GM12878 (cell line): ENCODE results near the gene ASF1B. TPM values are rescaled to one million over a fixed set of nuclear protein-coding genes. Genes with fewer than 3 reads are reported as not detected.

ENCODE experiments used
- ATAC-seq: fragments of 200-7000 bp; cut with Tn5 transposase; 3 replicates; pipeline ENCODE4 v1.9.1; 2020; ENCODE audit warnings: mild to moderate bottlenecking, moderate library complexity
- BruUV-seq: library from RNA; stranded (reverse); fragments of 400-500 nt; replicated peaks from 2 replicates; lab custom pipeline; 2021; lab: Mats Ljungman, UMichigan
- CTCF ChIA-PET: fragments of 300-600 bp; sonication (Branson Sonifier 250); formaldehyde crosslinking; extraction: SDS; loops from one replicate; lab custom pipeline; 2021; ENCODE audit warnings: inconsistent platforms; lab: Yijun Ruan, JAX
- POLR2A ChIA-PET: fragments of 350-600 bp; formaldehyde crosslinking; extraction: SDS; loops from one replicate; lab custom pipeline; 2021; ENCODE audit warnings: inconsistent platforms; lab: Charles Lee
- RAD21 ChIA-PET: fragments of 300-600 bp; sonication (Branson Sonifier 250); formaldehyde crosslinking; loops from one replicate; lab custom pipeline; 2023; ENCODE audit warnings: antibody characterized with exemption; ENCODE audit not compliant: unreplicated experiment; lab: Charles Lee
- SMC1A ChIA-PET: fragments of 300-600 bp; sonication (Branson Sonifier 250); formaldehyde crosslinking; loops from one replicate; lab custom pipeline; 2023; ENCODE audit not compliant: unreplicated experiment, uncharacterized antibody; lab: Charles Lee
- DNase-seq: peaks from one replicate; pipeline ENCODE4 v3.0.0-alpha.2; 2011; ENCODE audit warnings: low read depth, low spot score
- FAIRE-seq: peaks from 3 replicates; lab custom pipeline; 2011; peaks lifted over from hg19 to GRCh38; lab: Jason Lieb, UNC
- H2AFZ ChIP-seq: 2 replicates; pipeline ENCODE4 v1.6.0; 2011; ENCODE audit warnings: low read depth, low read length, control low read depth; ENCODE audit not compliant: control insufficient read depth
- H3K27ac ChIP-seq: 2 replicates; pipeline ENCODE4 v1.5.1; 2011; ENCODE audit warnings: control low read depth; ENCODE audit not compliant: control insufficient read depth, insufficient read depth
- H3K27me3 ChIP-seq, 2 experiments: replicated peaks in 1 of 2; 2 replicates each; pipeline versions ENCODE4 v1.6.0 to v1.6.1; 2011; ENCODE audit warnings: low read length in 1 of 2; ENCODE audit not compliant: control insufficient read depth in 2 of 2, insufficient read depth in 2 of 2
- H3K36me3 ChIP-seq, 2 experiments: 2 replicates each; pipeline ENCODE4 v1.5.1; 2011; ENCODE audit warnings: low read length in 1 of 2; ENCODE audit not compliant: control insufficient read depth in 2 of 2, insufficient read depth in 2 of 2
- H3K4me1 ChIP-seq: 2 replicates; pipeline ENCODE4 v1.6.1; 2011; ENCODE audit warnings: mild to moderate bottlenecking, low read length, moderate library complexity, mixed read lengths; ENCODE audit not compliant: control insufficient read depth, insufficient read depth
- H3K4me2 ChIP-seq: 2 replicates; pipeline ENCODE4 v1.6.0; 2011; ENCODE audit warnings: control low read depth; ENCODE audit not compliant: control insufficient read depth, insufficient read depth
- H3K4me3 ChIP-seq: fragments of 200-600 bp; sonication (generic); 2 replicates; pipeline ENCODE4 v1.5.1; 2016
- H3K79me2 ChIP-seq: 2 replicates; pipeline ENCODE4 v1.6.0; 2011; ENCODE audit warnings: low read length; ENCODE audit not compliant: control insufficient read depth, insufficient read depth
- H3K9ac ChIP-seq: 2 replicates; pipeline ENCODE4 v1.8.0; 2011; ENCODE audit warnings: low read length, control low read depth, mixed read lengths; ENCODE audit not compliant: control insufficient read depth, insufficient read depth
- H3K9me3 ChIP-seq: replicated peaks from 3 replicates; pipeline ENCODE4 v1.5.1; 2011; ENCODE audit warnings: mild to moderate bottlenecking, low read length; ENCODE audit not compliant: control insufficient read depth, insufficient read depth
- H4K20me1 ChIP-seq: 2 replicates; pipeline ENCODE4 v1.6.0; 2011; ENCODE audit not compliant: control insufficient read depth, insufficient read depth
- ATF3 ChIP-seq: IDR thresholded peaks from 2 replicates; pipeline ENCODE4 v1.6.1; 2011; ENCODE audit warnings: low read depth, mild to moderate bottlenecking, low read length, moderate library complexity, borderline replicate concordance; ENCODE audit errors: extremely low read depth
- ATF7 ChIP-seq: fragments of 450-650 bp; IDR thresholded peaks from 2 replicates; pipeline ENCODE4 v1.6.1; 2016; ENCODE audit warnings: low read depth, mild to moderate bottlenecking
- CBFB ChIP-seq: IDR thresholded peaks from 2 replicates; pipeline ENCODE4 v1.6.1; 2016; ENCODE audit warnings: antibody characterized with exemption, low read depth
- CEBPB ChIP-seq, 2 experiments: fragments of 150-350 bp in 1 of 2; IDR thresholded peaks; 2 replicates each; pipeline ENCODE4 v1.6.1; 2012 to 2014; ENCODE audit warnings: low read depth in 2 of 2, low read length in 2 of 2, borderline replicate concordance in 1 of 2, inconsistent platforms in 1 of 2
- CHD2 ChIP-seq: IDR thresholded peaks from 2 replicates; pipeline ENCODE4 v1.6.1; 2011; ENCODE audit warnings: low read depth, low read length, improper control_type of control experiment, borderline replicate concordance
- EGR1 ChIP-seq, 2 experiments: IDR thresholded peaks; 1 replicate in 1 of 2; 2 replicates in 1 of 2; pipeline ENCODE4 v1.6.1; 2011 to 2012; ENCODE audit warnings: low read depth in 2 of 2, low read length in 2 of 2, borderline replicate concordance in 1 of 2, mild to moderate bottlenecking in 1 of 2, moderate library complexity in 1 of 2
- NR2F1 ChIP-seq: fragments of 450-650 bp; conservative IDR thresholded peaks from 2 replicates; pipeline ENCODE4 v1.6.1; 2017; ENCODE audit warnings: mild to moderate bottlenecking
- PBX3 ChIP-seq: IDR thresholded peaks from 2 replicates; pipeline ENCODE4 v1.6.1; 2011; ENCODE audit warnings: mild to moderate bottlenecking, low read depth, low read length, moderate library complexity; ENCODE audit not compliant: insufficient replicate concordance
- POLR2AphosphoS2 ChIP-seq: IDR thresholded peaks from 2 replicates; pipeline ENCODE4 v1.6.1; 2011; ENCODE audit warnings: low read depth, mild to moderate bottlenecking, low read length, improper control_type of control experiment, moderate library complexity
- RELA ChIP-seq: fragments of 450-650 bp; IDR thresholded peaks from 2 replicates; pipeline ENCODE4 v1.8.0; 2014; ENCODE audit warnings: borderline replicate concordance; ENCODE audit not compliant: partially characterized antibody
- RELB ChIP-seq: fragments of 450-650 bp; IDR thresholded peaks from 2 replicates; pipeline ENCODE4 v1.6.1; 2017; ENCODE audit warnings: low read depth, mild to moderate bottlenecking, moderate library complexity
- STAT3 ChIP-seq: IDR thresholded peaks from 2 replicates; pipeline ENCODE4 v1.6.1; 2011; ENCODE audit warnings: low read depth, low read length, improper control_type of control experiment
- ZNF592 ChIP-seq: fragments of 450-650 bp; IDR thresholded peaks from 2 replicates; pipeline ENCODE4 v1.6.1; 2017; ENCODE audit warnings: mild to moderate bottlenecking, moderate library complexity
- WGBS: methylation state at CpG from one replicate; pipeline ENCODE4 v1.1.6; 2016; ENCODE audit warnings: low lambda C conversion rate; ENCODE audit not compliant: insufficient replicate concordance, insufficient coverage; ENCODE audit errors: missing lambda C conversion rate; 5-methylcytosine and 5-hydroxymethylcytosine counted together
- in situ Hi-C: fragments of 300-500 bp; cut with MboI; formaldehyde crosslinking; loops from 9 replicates; pipeline ENCODE4 v1.14.3; 2018; ENCODE audit warnings: mixed read lengths
- intact Hi-C: fragments of 100-400 bp; cut with micrococcal nuclease; formaldehyde crosslinking; loops from one replicate; pipeline ENCODE4 v1.14.2; 2022; ENCODE audit not compliant: unreplicated experiment
- polyA plus RNA-seq, 11 experiments: library from polyadenylated mRNA; depleted of rRNA in 4 of 11; unstranded in 6 of 11; stranded (reverse) in 5 of 11; fragments of >200 nt; fragmentation: Nextera tagmentation in 4 of 11; fragmentation: Illumina TruSeq in 1 of 11; extraction: Ambion mirVana in 4 of 11; extraction: Trizol in 1 of 11; gene quantifications; 1 replicate in 1 of 11; 2 replicates in 10 of 11; pipeline versions ENCODE4 v1.2.1 to v1.2.3, GENCODE V29; 2011 to 2016; ENCODE audit warnings: inconsistent platforms in 2 of 11, missing spikeins in 2 of 11, low read depth in 1 of 11
- total RNA-seq, 4 experiments: library from RNA; depleted of rRNA in 3 of 4; stranded (reverse); fragments of >200 nt in 3 of 4; fragmentation: Illumina TruSeq in 1 of 4; extraction: Trizol in 1 of 4; gene quantifications; 2 replicates each; pipeline versions ENCODE4 v1.2.1 to v1.2.3, GENCODE V29; 2013 to 2021

The ASF1B gene
- total and polyA plus RNA-seq, 10 of the 15 experiments (the other 5 are each of a cell fraction or from before 2014, with no cell fraction given), result 10.4 to 217 (median 90.2) TPM

- POLR2A ChIA-PET, result no interaction called here
- SMC1A ChIA-PET, result no interaction called here
- no TSS peak for BruUV-seq
- Histone ChIP-seq H3K27me3 (no peaks in the 10 kb centered on the region), H3K79me2 (no peaks in the 10 kb centered on the region), H2AFZ (no peak overlapping the region), H3K9ac (no peak overlapping the region), H3K4me1 (no peaks in the 10 kb centered on the region), H3K4me3 (no peak overlapping the region), H4K20me1 (no peaks in the 10 kb centered on the region), H3K4me2 (no peak overlapping the region), H3K9me3 (no peaks in the 10 kb centered on the region), H3K36me3 (peaks cover 6 to 10% of the 10 kb centered on the region in 2 experiments; a peak in 2 of 4 replicates), H3K27ac (no peak overlapping the region)
- RAD21 ChIA-PET, result no interaction called here
- ATAC-seq, result no peak
- 94% methylated on average over 10 of the region's 10 CpGs for WGBS
- intact Hi-C loops, result no loop called here
- FAIRE-seq, result no peak
- in situ Hi-C loops, result no loop called here
- DNase-seq, result no peak
- CTCF ChIA-PET, result interaction anchor here (1.1 to 2.2 kb wide), 2 partner anchors 12 to 29 kb away, joined by 5 to 12 read pairs; no protein-coding TSS in a partner anchor
- no peak for TF ChIP-seq CEBPB (IDR thresholded peaks at IDR 0.05; ENCODE audit: borderline replicate concordance in 1 of 2, low read depth in 2 of 2, low read length in 2 of 2)
- no peak for TF ChIP-seq ATF7
- TF ChIP-seq RELA, result no peak
- TF ChIP-seq POLR2AphosphoS2, result no peak
- no peak for TF ChIP-seq EGR1 (IDR thresholded peaks at IDR 0.05; ENCODE audit: borderline replicate concordance in 1 of 2, low read depth in 2 of 2, low read length in 2 of 2)
- no peak for TF ChIP-seq CBFB
- no peak for TF ChIP-seq ZNF592
- TF ChIP-seq CHD2, result no peak
- no peak for TF ChIP-seq NR2F1
- no peak for TF ChIP-seq PBX3
- TF ChIP-seq STAT3, result no peak
- TF ChIP-seq ATF3, result no peak
- TF ChIP-seq RELB, result no peak
Observed at GRCh38 chr19:14102756-14103155, 33.6 kb downstream of the ASF1B start.
